PC-9 (cell line): ENCODE data around the gene TCP10L. TPM values are rescaled to one million over a fixed set of nuclear protein-coding genes. Genes with fewer than 3 reads are reported as not detected.

Experiments
- BruUV-seq: library from RNA; stranded (reverse); fragments of 400-500 nt; replicated peaks from 2 replicates; lab custom pipeline; 2021; lab: Mats Ljungman, UMichigan
- CTCF ChIA-PET: fragments of 300-600 bp; sonication (Branson Sonifier 250); formaldehyde crosslinking; loops from one replicate; lab custom pipeline; 2022; ENCODE audit warnings: antibody characterized with exemption; lab: Charles Lee
- POLR2A ChIA-PET: fragments of 300-600 bp; sonication (Branson Sonifier 250); formaldehyde crosslinking; loops from one replicate; lab custom pipeline; 2022; ENCODE audit warnings: antibody characterized with exemption; ENCODE audit not compliant: unreplicated experiment; lab: Charles Lee
- DNase-seq, 2 experiments: peaks; one replicate each; pipeline versions ENCODE4 v3.0.0 to v3.0.0-alpha.2; 2015 to 2022; ENCODE audit warnings: mixed read lengths in 1 of 2
- H2AFZ ChIP-seq: fragments of 200-600 bp; sonication (generic); 2 replicates; pipeline ENCODE4 v1.8.1; 2017; ENCODE audit warnings: antibody characterized with exemption
- H3F3A ChIP-seq: fragments of 200-600 bp; sonication (generic); 2 replicates; pipeline ENCODE4 v1.8.1; 2017; ENCODE audit warnings: antibody characterized with exemption, mild to moderate bottlenecking, low read depth; ENCODE audit not compliant: insufficient read depth
- H3K27ac ChIP-seq: fragments of 200-600 bp; sonication (generic); 2 replicates; pipeline ENCODE4 v1.6.1; 2016; ENCODE audit warnings: mixed run types
- H3K27me3 ChIP-seq: fragments of 200-600 bp; sonication (generic); 2 replicates; pipeline ENCODE4 v1.6.1; 2016; ENCODE audit warnings: low read depth, mixed run types; ENCODE audit not compliant: insufficient read depth
- H3K36me3 ChIP-seq: fragments of 200-600 bp; sonication (generic); 2 replicates; pipeline ENCODE4 v1.6.1; 2016; ENCODE audit warnings: low read depth, mixed run types
- H3K4me1 ChIP-seq: fragments of 200-600 bp; sonication (generic); replicated peaks from 2 replicates; pipeline ENCODE4 v1.6.1; 2016; ENCODE audit warnings: mixed run types; ENCODE audit not compliant: insufficient read depth
- H3K4me2 ChIP-seq: fragments of 200-600 bp; sonication (generic); 2 replicates; pipeline ENCODE4 v1.6.1; 2017; ENCODE audit warnings: mixed run types
- H3K4me3 ChIP-seq: fragments of 200-600 bp; sonication (generic); 2 replicates; pipeline ENCODE4 v1.6.1; 2016; ENCODE audit warnings: mixed run types
- H3K79me2 ChIP-seq: fragments of 200-600 bp; sonication (generic); 2 replicates; pipeline ENCODE4 v1.6.1; 2017; ENCODE audit warnings: low read depth, mixed run types
- H3K9me2 ChIP-seq: fragments of 200-600 bp; sonication (generic); 2 replicates; pipeline ENCODE4 v1.8.1; 2017; ENCODE audit warnings: mild to moderate bottlenecking; ENCODE audit not compliant: insufficient read depth
- H3K9me3 ChIP-seq: fragments of 200-600 bp; sonication (generic); 2 replicates; pipeline ENCODE4 v1.8.1; 2016; ENCODE audit warnings: low read depth; ENCODE audit not compliant: insufficient read depth
- H4K20me1 ChIP-seq: fragments of 200-600 bp; sonication (generic); 2 replicates; pipeline ENCODE4 v1.8.1; 2017; ENCODE audit not compliant: insufficient read depth
- EZH2 ChIP-seq: fragments of 200-600 bp; sonication (generic); IDR thresholded peaks from 2 replicates; pipeline ENCODE4 v1.8.0; 2017; ENCODE audit warnings: antibody characterized with exemption, low read depth
- intact Hi-C: fragments of 100-400 bp; cut with micrococcal nuclease; formaldehyde crosslinking; loops from one replicate; pipeline ENCODE4 v1.10.0; 2022; ENCODE audit not compliant: unreplicated experiment
- total RNA-seq: library from RNA; stranded (reverse); gene quantifications from 2 replicates; pipeline ENCODE4 v1.2.3, GENCODE V29; 2021
- TF ChIP-seq, protein P1 (sequence below): fragments of 200-600 bp; sonication (generic); conservative IDR thresholded peaks from 2 replicates; pipeline ENCODE4 v1.6.1; 2017; ENCODE audit warnings: mixed run types, antibody characterized with exemption, mild to moderate bottlenecking, moderate library complexity

TCP10L gene
- total RNA-seq, 1 experiment from 2014 or later: 0.68 TPM

DNA sequence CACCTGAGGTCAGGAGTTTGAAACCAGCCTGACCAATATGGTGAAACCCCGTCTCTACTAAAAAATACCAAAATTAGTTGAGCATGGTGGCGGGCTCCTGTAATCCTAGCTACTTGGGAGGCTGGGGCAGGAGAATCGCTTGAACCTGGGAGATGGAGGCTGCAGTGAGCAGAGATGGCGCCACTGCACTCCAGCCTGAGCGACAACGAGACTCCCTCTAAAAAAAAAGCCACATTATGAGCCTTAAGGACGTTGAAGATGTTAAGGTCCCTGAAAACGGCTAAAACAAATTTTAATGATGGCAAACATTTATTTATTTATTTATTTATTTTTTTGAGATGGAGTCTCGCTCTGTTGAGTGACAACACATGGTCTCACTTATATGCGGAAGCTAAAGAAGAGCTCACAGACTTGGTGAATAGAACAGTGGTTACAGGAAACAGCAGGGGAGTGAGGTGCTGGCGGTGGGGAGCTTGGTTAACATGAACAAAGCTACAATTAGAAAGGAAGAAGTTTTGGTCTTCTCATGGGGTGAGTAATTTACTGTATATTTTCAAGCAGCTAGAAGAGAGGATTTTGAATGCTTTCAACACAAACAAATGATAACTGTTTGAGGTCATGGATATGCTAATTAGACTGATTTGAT, 47.1 kb downstream of the TCP10L start:
- Histone ChIP-seq H3K36me3 (no peaks in the 10 kb centered on the region), H2AFZ (no peak overlapping the region), H4K20me1 (no peaks in the 10 kb centered on the region), H3K9me3 (no peaks in the 10 kb centered on the region), H3K4me1 (no peaks in the 10 kb centered on the region), H3K4me3 (no peak overlapping the region), H3K79me2 (no peaks in the 10 kb centered on the region), H3F3A (no peaks in the 10 kb centered on the region), H3K4me2 (no peak overlapping the region), H3K27me3 (no peaks in the 10 kb centered on the region), H3K27ac (no peak overlapping the region), H3K9me2 (no peaks in the 10 kb centered on the region)
- DNase-seq: no peak
- ChIA-PET CTCF (no interaction called here), POLR2A (no interaction called here)
- BruUV-seq: no TSS peak
- TF ChIP-seq EZH2: no peak
- TF ChIP-seq, protein P1, sequence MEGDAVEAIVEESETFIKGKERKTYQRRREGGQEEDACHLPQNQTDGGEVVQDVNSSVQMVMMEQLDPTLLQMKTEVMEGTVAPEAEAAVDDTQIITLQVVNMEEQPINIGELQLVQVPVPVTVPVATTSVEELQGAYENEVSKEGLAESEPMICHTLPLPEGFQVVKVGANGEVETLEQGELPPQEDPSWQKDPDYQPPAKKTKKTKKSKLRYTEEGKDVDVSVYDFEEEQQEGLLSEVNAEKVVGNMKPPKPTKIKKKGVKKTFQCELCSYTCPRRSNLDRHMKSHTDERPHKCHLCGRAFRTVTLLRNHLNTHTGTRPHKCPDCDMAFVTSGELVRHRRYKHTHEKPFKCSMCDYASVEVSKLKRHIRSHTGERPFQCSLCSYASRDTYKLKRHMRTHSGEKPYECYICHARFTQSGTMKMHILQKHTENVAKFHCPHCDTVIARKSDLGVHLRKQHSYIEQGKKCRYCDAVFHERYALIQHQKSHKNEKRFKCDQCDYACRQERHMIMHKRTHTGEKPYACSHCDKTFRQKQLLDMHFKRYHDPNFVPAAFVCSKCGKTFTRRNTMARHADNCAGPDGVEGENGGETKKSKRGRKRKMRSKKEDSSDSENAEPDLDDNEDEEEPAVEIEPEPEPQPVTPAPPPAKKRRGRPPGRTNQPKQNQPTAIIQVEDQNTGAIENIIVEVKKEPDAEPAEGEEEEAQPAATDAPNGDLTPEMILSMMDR: no peak
- intact Hi-C loops: no loop called here

DNA sequence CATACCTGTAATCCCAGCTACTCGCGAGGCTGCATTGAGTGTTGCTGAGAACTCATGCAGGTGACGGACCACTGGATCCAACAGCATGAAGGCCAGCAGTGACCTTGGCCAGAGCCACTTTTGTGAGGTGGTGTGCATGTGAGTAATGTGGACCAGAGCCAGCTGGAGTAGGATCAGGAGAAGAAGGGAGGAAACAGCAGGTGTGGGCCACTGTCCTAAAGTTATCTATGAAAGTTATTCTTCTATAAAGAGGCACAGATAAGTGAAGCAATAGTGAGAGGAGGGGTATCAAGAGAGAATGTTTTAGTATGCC, 47.8 kb downstream of the TCP10L start:
- no peak overlapping the region for H3K4me3 ChIP-seq
- H2AFZ ChIP-seq: no peak overlapping the region
- no peaks in the 10 kb centered on the region for H3K79me2 ChIP-seq
- TF ChIP-seq, protein P1: no peak
- TF ChIP-seq EZH2: no peak
- no peaks in the 10 kb centered on the region for H3K36me3 ChIP-seq
- BruUV-seq: no TSS peak
- no peak for DNase-seq
- no peaks in the 10 kb centered on the region for H3K4me1 ChIP-seq
- H3F3A ChIP-seq: no peaks in the 10 kb centered on the region
- H3K27ac ChIP-seq: no peak overlapping the region
- H3K9me3 ChIP-seq: no peaks in the 10 kb centered on the region
- ChIA-PET POLR2A (no interaction called here), CTCF (no interaction called here)
- H3K27me3 ChIP-seq: no peaks in the 10 kb centered on the region
- no peaks in the 10 kb centered on the region for H3K9me2 ChIP-seq
- intact Hi-C loops: no loop called here
- no peaks in the 10 kb centered on the region for H4K20me1 ChIP-seq
- no peak overlapping the region for H3K4me2 ChIP-seq

DNA sequence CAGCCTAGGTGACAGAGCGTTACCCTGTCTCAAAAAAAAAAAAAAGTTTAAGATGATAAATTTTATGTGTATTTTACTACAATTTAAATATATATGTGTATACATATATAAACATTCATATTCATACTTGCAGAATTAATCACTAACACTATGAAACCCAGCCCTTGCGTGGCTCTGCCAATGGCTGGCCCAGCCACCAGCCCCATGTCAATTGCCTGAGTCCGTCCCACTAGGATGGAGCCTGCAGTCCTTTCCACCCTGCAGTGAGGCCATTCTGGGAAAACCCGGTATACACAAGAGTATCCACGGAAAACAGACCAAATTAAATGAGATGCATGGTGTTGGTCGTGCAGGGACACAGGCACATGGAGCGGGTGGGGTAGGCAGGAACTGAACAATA, 49.7 kb downstream of the TCP10L start:
- ChIA-PET CTCF (no interaction called here), POLR2A (no interaction called here)
- TF ChIP-seq, protein P1: no peak
- no peak for TF ChIP-seq EZH2
- H3K4me2 ChIP-seq: no peak overlapping the region
- DNase-seq: no peak
- H3K27me3 ChIP-seq: no peaks in the 10 kb centered on the region
- no peaks in the 10 kb centered on the region for H3K79me2 ChIP-seq
- BruUV-seq: no TSS peak
- H3K4me1 ChIP-seq: no peaks in the 10 kb centered on the region
- intact Hi-C loops: no loop called here
- H3F3A ChIP-seq: no peaks in the 10 kb centered on the region
- H3K9me2 ChIP-seq: no peaks in the 10 kb centered on the region
- H3K9me3 ChIP-seq: no peaks in the 10 kb centered on the region
- no peak overlapping the region for H3K27ac ChIP-seq
- H3K36me3 ChIP-seq: no peaks in the 10 kb centered on the region
- H4K20me1 ChIP-seq: no peaks in the 10 kb centered on the region
- H2AFZ ChIP-seq: no peak overlapping the region
- no peak overlapping the region for H3K4me3 ChIP-seq
